Activated CD4-positive, alpha-beta T cell treated with anti-CD3 and anti-CD28 coated beads, Interleukin-2, amount 10 ng/mL, durations not matched to agents 7 days and 5 days (primary cell): ENCODE measurements around the gene ATP2C2. TPM values are rescaled to one million over a fixed set of nuclear protein-coding genes. Genes with fewer than 3 reads are reported as not detected.
"Not testable (repeated sequence)": the region's sequence is repeated elsewhere in the genome, so short reads cannot be mapped to it uniquely, and the experiment has no call there.

Experiments
- CTCF ChIA-PET: fragments of 350-600 bp; sonication (Branson Sonifier 250); formaldehyde crosslinking; loops from one replicate; lab custom pipeline; 2021; ENCODE audit warnings: antibody characterized with exemption; lab: Charles Lee
- POLR2A ChIA-PET: fragments of 350-600 bp; sonication (Branson Sonifier 250); formaldehyde crosslinking; loops from one replicate; lab custom pipeline; 2021; ENCODE audit warnings: antibody characterized with exemption; lab: Charles Lee
- DNase-seq: peaks from one replicate; pipeline ENCODE4 v3.0.0-alpha.2; 2020
- H3K27ac Mint-ChIP-seq: one replicate; pipeline ENCODE4 v1.8.0; 2021; ENCODE audit warnings: mild to moderate bottlenecking, moderate library complexity, mixed read lengths
- H3K27me3 Mint-ChIP-seq: one replicate; pipeline ENCODE4 v1.8.0; 2021; ENCODE audit warnings: mixed read lengths
- H3K36me3 Mint-ChIP-seq: one replicate; pipeline ENCODE4 v1.8.0; 2021; ENCODE audit warnings: low read depth, mixed read lengths
- H3K4me1 Mint-ChIP-seq: one replicate; pipeline ENCODE4 v1.8.0; 2021; ENCODE audit warnings: mixed read lengths
- H3K4me3 Mint-ChIP-seq: one replicate; pipeline ENCODE4 v1.8.0; 2021; ENCODE audit warnings: mild to moderate bottlenecking, moderate library complexity, mixed read lengths
- H3K9me3 Mint-ChIP-seq: one replicate; pipeline ENCODE4 v1.8.0; 2021; ENCODE audit warnings: mixed read lengths
- total RNA-seq, 2 experiments: library from RNA; stranded (reverse); gene quantifications; one replicate each; pipeline ENCODE4 v1.2.3, GENCODE V29; 2021

ATP2C2 gene
- total RNA-seq, 2 experiments from 2014 or later = not detected

- no peaks in the 10 kb centered on the region for H3K9me3 Mint-ChIP-seq
- ChIA-PET CTCF (no interaction called here), POLR2A (no interaction called here)
- no peak overlapping the region for H3K27ac Mint-ChIP-seq
- no peaks in the 10 kb centered on the region for H3K27me3 Mint-ChIP-seq
- no peaks in the 10 kb centered on the region for H3K36me3 Mint-ChIP-seq
- H3K4me1 Mint-ChIP-seq = no peaks in the 10 kb centered on the region
- H3K4me3 Mint-ChIP-seq = no peak overlapping the region
- no peak for DNase-seq
These were observed 81.1 kb downstream of the ATP2C2 start for GRCh38 chr16:84449156-84450140.

- no peak overlapping the region for H3K27ac Mint-ChIP-seq
- no peaks in the 10 kb centered on the region for H3K9me3 Mint-ChIP-seq
- no peaks in the 10 kb centered on the region for H3K27me3 Mint-ChIP-seq
- H3K4me1 Mint-ChIP-seq = no peaks in the 10 kb centered on the region
- ChIA-PET POLR2A (no interaction called here), CTCF (no interaction called here)
- no peak for DNase-seq
- no peak overlapping the region for H3K4me3 Mint-ChIP-seq
- no peaks in the 10 kb centered on the region for H3K36me3 Mint-ChIP-seq
These were observed 82.0 kb downstream of the ATP2C2 start for GRCh38 chr16:84450176-84450865.

GRCh38 chr16:84451010-84451676, 82.8 kb downstream of the ATP2C2 start:
- CTCF ChIA-PET, H3K4me1 Mint-ChIP-seq, H3K27me3 Mint-ChIP-seq, H3K27ac Mint-ChIP-seq, H3K4me3 Mint-ChIP-seq, H3K9me3 Mint-ChIP-seq, DNase-seq, H3K36me3 Mint-ChIP-seq, POLR2A ChIA-PET: not testable (repeated sequence)

DNA sequence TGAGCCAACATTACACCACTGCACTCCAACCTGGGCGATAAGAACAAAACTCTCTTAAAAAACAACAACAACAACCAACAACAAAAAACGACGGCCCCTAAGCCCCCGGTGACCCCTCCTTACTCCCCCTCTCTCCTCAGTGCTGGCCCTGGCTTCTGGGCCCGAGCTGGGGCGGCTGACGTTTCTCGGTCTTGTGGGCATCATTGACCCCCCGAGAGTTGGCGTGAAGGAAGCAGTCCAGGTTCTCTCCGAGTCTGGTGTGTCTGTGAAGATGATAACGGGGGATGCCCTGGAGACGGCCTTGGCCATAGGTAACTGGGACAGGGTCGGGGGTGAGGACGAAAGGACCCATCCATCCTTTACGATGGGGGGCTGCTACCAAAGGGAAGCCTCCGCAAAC, 83.4 kb downstream of the ATP2C2 start:
- no peak overlapping the region for H3K27ac Mint-ChIP-seq
- DNase-seq = no peak
- CTCF ChIA-PET = interaction anchor here (0.6 kb wide), 1 partner anchor 568 kb away, joined by 4 read pairs; no protein-coding TSS in a partner anchor

DNA sequence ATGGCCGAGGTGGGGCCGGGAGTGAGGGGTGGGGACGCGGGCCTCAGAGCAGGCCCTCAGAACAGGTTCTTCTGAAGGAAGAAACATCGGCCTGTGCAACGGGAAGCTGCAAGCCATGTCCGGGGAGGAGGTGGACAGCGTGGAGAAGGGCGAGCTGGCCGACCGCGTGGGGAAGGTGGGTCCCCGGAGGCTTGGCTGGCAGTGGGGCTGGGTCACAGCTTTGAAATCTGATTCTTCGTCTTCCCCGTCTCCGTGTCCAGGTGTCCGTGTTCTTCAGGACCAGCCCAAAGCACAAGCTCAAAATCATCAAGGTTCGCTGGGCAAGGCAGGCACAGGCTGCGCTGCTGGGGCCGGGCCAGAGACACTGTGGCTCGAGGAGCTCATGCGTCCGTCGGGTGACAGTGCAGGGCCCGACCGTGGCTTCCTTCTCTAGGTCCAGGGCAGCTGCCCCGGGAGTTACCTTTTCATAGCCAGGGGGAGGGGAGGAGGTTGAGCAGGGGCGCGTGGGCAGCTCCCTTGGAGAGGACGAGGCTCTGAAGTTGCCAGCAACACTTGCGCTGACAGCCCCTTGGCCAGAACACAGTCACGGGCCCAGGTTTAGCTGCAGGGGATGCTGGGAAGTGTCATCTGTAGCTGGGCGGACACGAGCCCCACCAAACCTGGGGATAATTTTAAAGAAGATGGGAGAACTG, 84.9 kb downstream of the ATP2C2 start:
- Mint-ChIP-seq H3K9me3 (no peaks in the 10 kb centered on the region), H3K27me3 (no peaks in the 10 kb centered on the region), H3K36me3 (no peaks in the 10 kb centered on the region), H3K27ac (no peak overlapping the region), H3K4me3 (no peak overlapping the region), H3K4me1 (no peaks in the 10 kb centered on the region)
- ChIA-PET POLR2A (no interaction called here), CTCF (interaction anchor here (0.8 to 1.1 kb wide), 3 partner anchors 24 to 262 kb away, joined by 3 to 4 read pairs (median 4); partner anchors contain the start of gene ADAD2)
- no peak for DNase-seq

More for the DNA sequence above, 83.4 kb downstream of the ATP2C2 start:
- Mint-ChIP-seq H3K27me3 (no peaks in the 10 kb centered on the region), H3K36me3 (no peaks in the 10 kb centered on the region), H3K4me1 (no peaks in the 10 kb centered on the region), H3K9me3 (no peaks in the 10 kb centered on the region), H3K4me3 (no peak overlapping the region)
- POLR2A ChIA-PET = no interaction called here

DNA sequence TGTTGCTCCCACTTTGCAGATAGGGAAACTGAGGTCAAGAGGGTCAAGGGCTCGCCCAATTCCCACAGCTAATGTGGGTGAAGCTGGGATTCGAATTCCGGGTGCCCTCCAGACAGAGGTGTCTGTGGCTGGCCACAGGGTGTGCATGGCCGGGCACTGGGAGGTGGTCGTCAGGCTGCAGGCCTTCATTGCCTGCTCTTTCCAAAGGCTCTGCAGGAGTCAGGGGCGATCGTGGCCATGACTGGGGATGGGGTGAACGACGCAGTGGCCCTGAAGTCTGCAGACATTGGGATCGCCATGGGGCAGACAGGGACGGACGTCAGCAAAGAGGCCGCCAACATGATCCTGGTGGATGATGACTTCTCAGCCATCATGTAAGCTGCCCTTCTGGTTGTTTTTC, 86.3 kb downstream of the ATP2C2 start:
- Mint-ChIP-seq H3K27ac (no peak overlapping the region), H3K9me3 (no peaks in the 10 kb centered on the region), H3K4me1 (no peaks in the 10 kb centered on the region), H3K27me3 (no peaks in the 10 kb centered on the region), H3K36me3 (no peaks in the 10 kb centered on the region), H3K4me3 (no peak overlapping the region)
- ChIA-PET POLR2A (no interaction called here), CTCF (no interaction called here)
- DNase-seq = no peak

DNA sequence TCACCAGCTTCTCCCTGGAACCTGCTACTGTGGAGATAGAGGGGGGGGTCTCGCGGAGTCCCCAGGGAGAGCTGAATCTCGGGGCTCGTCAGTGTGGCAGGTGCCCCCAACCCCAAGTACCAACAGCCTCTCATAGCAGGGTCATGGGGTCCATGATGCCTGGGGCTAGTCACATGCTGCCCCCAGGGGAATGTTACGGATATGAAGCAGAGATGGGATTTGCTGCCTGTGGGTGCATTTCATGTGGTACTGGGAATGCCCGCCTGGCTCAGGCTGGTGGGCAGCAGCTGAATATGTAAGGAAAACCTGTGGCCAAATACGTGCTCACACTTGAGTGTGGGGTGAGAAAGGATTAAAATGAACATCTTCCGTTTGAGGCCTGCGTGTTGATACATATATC, 86.7 kb downstream of the ATP2C2 start:
- no peak for DNase-seq
- no peaks in the 10 kb centered on the region for H3K9me3 Mint-ChIP-seq
- H3K4me3 Mint-ChIP-seq = no peak overlapping the region
- no peaks in the 10 kb centered on the region for H3K4me1 Mint-ChIP-seq
- H3K36me3 Mint-ChIP-seq = no peaks in the 10 kb centered on the region
- ChIA-PET POLR2A (no interaction called here), CTCF (no interaction called here)
- no peaks in the 10 kb centered on the region for H3K27me3 Mint-ChIP-seq
- H3K27ac Mint-ChIP-seq = no peak overlapping the region

- ChIA-PET CTCF (interaction anchor here (0.5 kb wide), 1 partner anchor 19 kb away, joined by 3 read pairs; no protein-coding TSS in a partner anchor), POLR2A (no interaction called here)
- no peak overlapping the region for H3K27ac Mint-ChIP-seq
- DNase-seq = no peak
- no peak overlapping the region for H3K4me3 Mint-ChIP-seq
- no peaks in the 10 kb centered on the region for H3K27me3 Mint-ChIP-seq
- no peaks in the 10 kb centered on the region for H3K9me3 Mint-ChIP-seq
- H3K4me1 Mint-ChIP-seq = peaks cover 2% of the 10 kb centered on the region
- no peaks in the 10 kb centered on the region for H3K36me3 Mint-ChIP-seq
These were observed 90.5 kb downstream of the ATP2C2 start for GRCh38 chr16:84458606-84459532.

DNA sequence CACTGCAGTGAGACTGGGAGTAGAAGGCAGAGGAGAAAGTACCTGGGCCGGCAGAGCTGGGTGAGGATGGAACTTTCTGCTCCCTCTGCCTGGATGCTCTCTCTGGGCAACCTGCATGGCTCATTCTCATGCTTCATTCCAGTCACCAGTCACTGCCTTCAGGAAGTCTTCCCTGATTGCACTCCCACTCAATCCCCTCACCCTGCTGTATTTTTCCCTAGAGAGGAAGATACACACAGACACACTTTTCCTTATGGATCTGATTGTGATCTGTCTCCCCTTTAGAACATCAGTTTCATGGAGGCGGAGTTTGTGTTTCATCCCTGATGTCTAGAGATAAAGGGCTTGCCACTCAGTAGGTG, 91.2 kb downstream of the ATP2C2 start:
- no peak overlapping the region for H3K27ac Mint-ChIP-seq
- H3K27me3 Mint-ChIP-seq = no peaks in the 10 kb centered on the region
- POLR2A ChIA-PET = no interaction called here
- no peak for DNase-seq
- H3K4me3 Mint-ChIP-seq = no peak overlapping the region
- no peaks in the 10 kb centered on the region for H3K9me3 Mint-ChIP-seq
- H3K4me1 Mint-ChIP-seq = peaks cover 2% of the 10 kb centered on the region
- no peaks in the 10 kb centered on the region for H3K36me3 Mint-ChIP-seq
- CTCF ChIA-PET = no interaction called here

- H3K9me3 Mint-ChIP-seq = no peaks in the 10 kb centered on the region
- H3K27ac Mint-ChIP-seq = no peak overlapping the region
- no peaks in the 10 kb centered on the region for H3K27me3 Mint-ChIP-seq
- no peak for DNase-seq
- H3K36me3 Mint-ChIP-seq = no peaks in the 10 kb centered on the region
- peaks cover 2% of the 10 kb centered on the region for H3K4me1 Mint-ChIP-seq
- CTCF ChIA-PET = no interaction called here
- H3K4me3 Mint-ChIP-seq = no peak overlapping the region
- POLR2A ChIA-PET = interaction anchor here (0.9 kb wide), 1 partner anchor 21 kb away, joined by 3 read pairs; no protein-coding TSS in a partner anchor
These were observed 91.6 kb downstream of the ATP2C2 start for GRCh38 chr16:84459941-84460405.

- Mint-ChIP-seq H3K27me3 (no peaks in the 10 kb centered on the region), H3K4me3 (no peak overlapping the region), H3K36me3 (no peaks in the 10 kb centered on the region), H3K9me3 (no peaks in the 10 kb centered on the region), H3K4me1 (peaks cover 2% of the 10 kb centered on the region), H3K27ac (no peak overlapping the region)
- POLR2A ChIA-PET = interaction anchor here (0.9 kb wide), 1 partner anchor 21 kb away, joined by 3 read pairs; no protein-coding TSS in a partner anchor
- no peak for DNase-seq
- CTCF ChIA-PET = no interaction called here
These were observed 92.2 kb downstream of the ATP2C2 start for GRCh38 chr16:84460406-84461028.
